Measurements from ENCODE around the gene KIF5B. TPM values are rescaled to one million over a fixed set of nuclear protein-coding genes. Genes with fewer than 3 reads are reported as not detected.

The KIF5B gene
- total RNA-seq, 1 donor from 2014 or later = 78.1 TPM

DNA sequence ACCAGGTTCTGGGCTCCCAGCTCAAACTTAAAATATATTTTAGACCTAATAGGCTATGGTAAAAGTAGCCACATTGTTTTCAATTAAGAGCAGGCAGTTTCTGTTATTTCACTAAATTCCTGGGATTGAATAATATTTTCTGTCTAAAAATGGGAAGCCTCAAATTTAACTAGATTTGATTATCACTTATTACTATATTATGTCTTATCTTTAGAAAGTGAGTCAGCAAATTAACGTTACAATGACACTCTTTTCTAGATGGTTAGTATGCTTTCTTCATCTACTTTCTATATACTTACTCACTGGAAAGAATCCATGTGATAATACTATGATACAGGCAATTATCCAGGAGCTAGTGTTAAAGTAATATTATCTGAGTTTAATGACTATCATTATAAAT lies 27.5 kb downstream of the KIF5B start:
- peaks cover 79 to 86% of the 10 kb centered on the region in 2 donors for H3K36me3 ChIP-seq
- no peak overlapping the region for H3K4me3 ChIP-seq
- intact Hi-C loops (cut with DNase I) = no loop called here
- H3K4me1 ChIP-seq = no peaks in the 10 kb centered on the region
- TF ChIP-seq, protein P1, sequence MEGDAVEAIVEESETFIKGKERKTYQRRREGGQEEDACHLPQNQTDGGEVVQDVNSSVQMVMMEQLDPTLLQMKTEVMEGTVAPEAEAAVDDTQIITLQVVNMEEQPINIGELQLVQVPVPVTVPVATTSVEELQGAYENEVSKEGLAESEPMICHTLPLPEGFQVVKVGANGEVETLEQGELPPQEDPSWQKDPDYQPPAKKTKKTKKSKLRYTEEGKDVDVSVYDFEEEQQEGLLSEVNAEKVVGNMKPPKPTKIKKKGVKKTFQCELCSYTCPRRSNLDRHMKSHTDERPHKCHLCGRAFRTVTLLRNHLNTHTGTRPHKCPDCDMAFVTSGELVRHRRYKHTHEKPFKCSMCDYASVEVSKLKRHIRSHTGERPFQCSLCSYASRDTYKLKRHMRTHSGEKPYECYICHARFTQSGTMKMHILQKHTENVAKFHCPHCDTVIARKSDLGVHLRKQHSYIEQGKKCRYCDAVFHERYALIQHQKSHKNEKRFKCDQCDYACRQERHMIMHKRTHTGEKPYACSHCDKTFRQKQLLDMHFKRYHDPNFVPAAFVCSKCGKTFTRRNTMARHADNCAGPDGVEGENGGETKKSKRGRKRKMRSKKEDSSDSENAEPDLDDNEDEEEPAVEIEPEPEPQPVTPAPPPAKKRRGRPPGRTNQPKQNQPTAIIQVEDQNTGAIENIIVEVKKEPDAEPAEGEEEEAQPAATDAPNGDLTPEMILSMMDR (IDR thresholded peaks at IDR 0.05) = no peak
- no peaks in the 10 kb centered on the region for H3K27me3 ChIP-seq
- H3K27ac ChIP-seq = no peak overlapping the region
- H3K9me3 ChIP-seq = no peaks in the 10 kb centered on the region
- DNase-seq (ENCODE audit: low spot score in 2 of 2) = no peak

DNA sequence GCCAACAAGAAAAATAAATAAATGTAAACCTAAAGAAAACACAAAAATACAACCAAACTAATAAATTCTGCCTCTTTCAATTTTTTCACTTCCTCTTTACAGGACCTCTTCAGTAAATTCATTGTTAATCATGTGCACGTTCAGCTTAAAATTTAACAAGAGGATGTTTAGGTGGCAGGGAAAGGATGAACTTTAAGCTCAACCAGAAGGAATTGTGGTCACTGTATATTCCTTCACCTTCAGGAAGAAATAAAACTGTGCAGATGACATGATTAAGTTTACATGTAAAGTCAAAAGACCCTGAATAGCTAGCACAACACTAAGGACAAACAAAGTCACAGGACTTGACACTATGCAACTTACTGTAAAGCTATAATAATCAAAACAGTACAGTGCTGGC lies 33.0 kb downstream of the KIF5B start:
- Histone ChIP-seq H3K36me3 (peaks cover 70 to 83% of the 10 kb centered on the region in 2 donors), H3K27ac (no peak overlapping the region), H3K4me1 (no peaks in the 10 kb centered on the region), H3K4me3 (no peak overlapping the region), H3K27me3 (no peaks in the 10 kb centered on the region), H3K9me3 (no peaks in the 10 kb centered on the region)
- no peak for DNase-seq (ENCODE audit: low spot score in 2 of 2)
- TF ChIP-seq, protein P1 (IDR thresholded peaks at IDR 0.05) = no peak
- intact Hi-C loops (cut with DNase I) = no loop called here

DNA sequence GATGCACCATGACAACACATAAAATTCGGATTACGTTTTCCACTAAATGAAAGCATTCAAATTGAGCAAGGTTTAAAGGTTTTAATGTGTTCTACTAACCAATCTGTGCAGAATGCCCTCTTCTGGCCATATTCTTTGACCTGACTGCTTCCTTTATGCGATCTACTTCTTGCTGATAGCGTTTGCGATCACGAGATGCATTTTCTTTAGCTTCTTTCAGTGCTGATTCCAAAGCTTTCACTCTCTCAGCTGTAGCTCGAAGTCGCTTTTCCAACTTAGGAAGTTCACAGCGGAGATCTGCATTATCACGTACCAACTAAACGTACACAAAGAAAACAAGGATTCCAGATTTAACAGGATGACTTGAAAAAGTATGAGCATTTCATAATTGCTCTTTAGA lies 39.2 kb downstream of the KIF5B start:
- peaks cover 69 to 94% of the 10 kb centered on the region in 2 donors for H3K36me3 ChIP-seq
- intact Hi-C loops (cut with DNase I) = no loop called here
- no peak overlapping the region for H3K4me3 ChIP-seq
- H3K27ac ChIP-seq = no peak overlapping the region
- TF ChIP-seq, protein P1 (IDR thresholded peaks at IDR 0.05) = no peak
- H3K4me1 ChIP-seq = no peaks in the 10 kb centered on the region
- no peaks in the 10 kb centered on the region for H3K9me3 ChIP-seq
- H3K27me3 ChIP-seq = no peaks in the 10 kb centered on the region
- no peak for DNase-seq (ENCODE audit: low spot score in 2 of 2)

DNA sequence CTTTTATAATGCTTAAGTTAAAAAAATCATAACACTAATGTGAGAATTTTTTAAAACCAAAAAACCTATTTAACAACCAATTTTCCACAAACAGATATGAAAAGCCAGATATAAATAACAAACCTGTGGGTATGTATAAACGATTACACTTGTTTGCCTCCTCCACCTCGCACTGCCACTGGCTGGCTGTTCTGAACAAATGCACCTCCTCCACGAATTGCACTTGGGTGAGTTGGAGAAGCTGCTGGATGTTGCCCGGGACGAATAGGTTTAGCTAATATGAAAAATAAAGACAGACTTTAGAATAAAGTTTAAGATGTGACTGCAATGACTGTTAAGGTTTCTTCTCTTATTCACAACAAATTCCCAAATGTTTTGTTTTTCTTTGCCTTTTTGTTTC lies 40.8 kb downstream of the KIF5B start:
- no peak for DNase-seq (ENCODE audit: low spot score in 2 of 2)
- TF ChIP-seq, protein P1 (IDR thresholded peaks at IDR 0.05) = no peak
- Histone ChIP-seq H3K9me3 (no peaks in the 10 kb centered on the region), H3K4me3 (no peak overlapping the region), H3K27me3 (no peaks in the 10 kb centered on the region), H3K36me3 (peaks cover 54 to 94% of the 10 kb centered on the region in 2 donors), H3K4me1 (no peaks in the 10 kb centered on the region), H3K27ac (no peak overlapping the region)
- intact Hi-C loops (cut with DNase I) = no loop called here

DNA sequence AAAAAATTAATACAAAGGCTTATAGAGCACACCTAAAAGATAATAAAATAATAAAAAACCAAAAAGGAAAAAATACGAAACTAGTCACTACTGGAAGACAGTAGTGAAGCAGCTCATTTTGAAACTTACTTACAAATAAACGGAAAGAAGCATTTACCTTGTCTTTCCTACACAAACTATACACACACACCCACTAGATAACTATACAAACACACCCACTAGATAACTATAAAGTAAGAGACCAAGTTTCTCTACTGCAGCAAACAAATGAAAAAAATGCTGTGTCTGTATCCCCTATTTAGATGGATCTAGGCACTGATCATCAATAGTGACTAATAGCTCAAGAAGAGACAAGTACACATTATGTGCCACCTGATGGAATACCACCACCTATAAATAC lies 49.2 kb downstream of the KIF5B start:
- Histone ChIP-seq H3K36me3 (peaks cover 2 to 27% of the 10 kb centered on the region in 2 donors), H3K4me1 (no peaks in the 10 kb centered on the region), H3K27me3 (no peaks in the 10 kb centered on the region), H3K4me3 (no peak overlapping the region), H3K9me3 (no peaks in the 10 kb centered on the region), H3K27ac (no peak overlapping the region)
- intact Hi-C loops (cut with DNase I) = loop anchor here (5.0 kb wide), 1 partner anchor 80 kb away; the partner anchor contains the start of gene ARHGAP12
- no peak for DNase-seq (ENCODE audit: low spot score in 2 of 2)
- TF ChIP-seq, protein P1 (IDR thresholded peaks at IDR 0.05) = no peak

DNA sequence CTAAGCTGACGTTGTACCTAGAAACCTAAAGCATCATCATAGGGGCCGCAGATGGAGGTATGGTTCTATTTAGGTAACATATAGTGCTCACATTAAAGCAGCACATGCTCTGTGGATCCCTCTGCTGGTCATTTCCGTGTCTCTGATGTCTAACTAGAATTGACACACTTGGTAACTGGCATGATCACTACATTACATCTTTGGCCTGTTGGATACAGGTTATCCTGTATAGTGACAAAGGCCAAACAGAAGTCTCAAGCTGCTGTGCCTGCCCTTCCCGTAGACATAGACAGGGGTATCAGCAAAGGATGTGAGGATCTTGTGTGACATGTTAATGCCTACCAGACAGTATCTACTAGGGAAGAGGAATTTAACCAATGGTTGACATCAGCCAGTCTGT lies 51.2 kb downstream of the KIF5B start:
- no peaks in the 10 kb centered on the region for H3K27me3 ChIP-seq
- TF ChIP-seq, protein P1 (IDR thresholded peaks at IDR 0.05) = peak; percentile 37 to 47 (median 41)
- H3K4me3 ChIP-seq = no peak overlapping the region
- intact Hi-C loops (cut with DNase I) = loop anchor here (5.0 kb wide), 1 partner anchor 78 kb away; the partner anchor contains the start of gene ARHGAP12
- H3K36me3 ChIP-seq = peaks cover 0 to 8% of the 10 kb centered on the region in 2 donors
- H3K27ac ChIP-seq = peak overlapping the region in 1 of 2 donors; percentile 32
- peak in 1 of 2 donors; percentile 67 for DNase-seq (ENCODE audit: low spot score in 2 of 2)
- H3K9me3 ChIP-seq = no peaks in the 10 kb centered on the region
- no peaks in the 10 kb centered on the region for H3K4me1 ChIP-seq

All from ascending aorta (tissue), 2 donors.